RCC 7860 (cell line): ENCODE results near the gene ENPEP.
"Not testable (repeated sequence)": the region's sequence is repeated elsewhere in the genome, so short reads cannot be mapped to it uniquely, and the experiment has no call there.

Experiments
- DNase-seq: peaks from one replicate; pipeline ENCODE4 v3.0.0-alpha.2; 2015; ENCODE audit warnings: low spot score
- FAIRE-seq: peaks from 2 replicates; lab custom pipeline; 2012; peaks lifted over from hg19 to GRCh38; lab: Jason Lieb, UNC

ENPEP gene

GRCh38 chr4:110516106-110516922 is 40.4 kb downstream of the ENPEP start:
- peak; percentile 46 for FAIRE-seq
- peak; percentile 53 for DNase-seq

- FAIRE-seq (peak; percentile 64), DNase-seq (no peak)
Observed at GRCh38 chr4:110518889-110519490, 43.0 kb downstream of the ENPEP start.

- DNase-seq (no peak), FAIRE-seq (no peak)
Observed at GRCh38 chr4:110520886-110521285, 44.9 kb downstream of the ENPEP start.

- FAIRE-seq (no peak), DNase-seq (no peak)
Observed at GRCh38 chr4:110526589-110526988, 50.6 kb downstream of the ENPEP start.

GRCh38 chr4:110527156-110527555 is 51.2 kb downstream of the ENPEP start:
- FAIRE-seq (no peak), DNase-seq (no peak)

GRCh38 chr4:110532901-110533589 is 57.1 kb downstream of the ENPEP start:
- no peak for FAIRE-seq

GRCh38 chr4:110533590-110533910 is 57.6 kb downstream of the ENPEP start:
- no peak for DNase-seq
- no peak for FAIRE-seq

More at GRCh38 chr4:110532901-110533589, 57.1 kb downstream of the ENPEP start:
- DNase-seq: no peak

GRCh38 chr4:110533940-110534339 is 58.0 kb downstream of the ENPEP start:
- DNase-seq (peak; percentile 90), FAIRE-seq (peak; percentile 92)

GRCh38 chr4:110540581-110540980 is 64.6 kb downstream of the ENPEP start:
- no peak for FAIRE-seq
- no peak for DNase-seq

GRCh38 chr4:110540982-110541451 is 65.1 kb downstream of the ENPEP start:
- FAIRE-seq: peak; percentile 76
- peak; percentile 82 for DNase-seq

- DNase-seq: no peak
- no peak for FAIRE-seq
Observed at GRCh38 chr4:110543577-110543976, 67.6 kb downstream of the ENPEP start.

- DNase-seq (no peak), FAIRE-seq (no peak)
Observed at GRCh38 chr4:110544594-110544993, 68.6 kb downstream of the ENPEP start.

- FAIRE-seq: no peak
- DNase-seq: peak; percentile 11
Observed at GRCh38 chr4:110550260-110550659, 74.3 kb downstream of the ENPEP start.

GRCh38 chr4:110553197-110553596 is 77.2 kb downstream of the ENPEP start:
- FAIRE-seq (no peak), DNase-seq (no peak)

GRCh38 chr4:110567214-110567613 is 91.3 kb downstream of the ENPEP start:
- FAIRE-seq (no peak), DNase-seq (no peak)

GRCh38 chr4:110576696-110577095 is 100.7 kb downstream of the ENPEP start:
- not testable (repeated sequence) for FAIRE-seq, DNase-seq

- DNase-seq (peak; percentile 47), FAIRE-seq (peak; percentile 75)
Observed at GRCh38 chr4:110586131-110586850, 110.3 kb downstream of the ENPEP start.

- FAIRE-seq: no peak
Observed at GRCh38 chr4:110587666-110588285, 111.8 kb downstream of the ENPEP start.

GRCh38 chr4:110589297-110589696 is 113.3 kb downstream of the ENPEP start:
- FAIRE-seq: peak; percentile 78
- DNase-seq: peak; percentile 30

More at GRCh38 chr4:110587666-110588285, 111.8 kb downstream of the ENPEP start:
- DNase-seq: no peak

GRCh38 chr4:110595583-110595982 is 119.6 kb downstream of the ENPEP start:
- no peak for FAIRE-seq
- DNase-seq: no peak
